GM19395 (cell line): ENCODE measurements around the gene SAP25.
"Not testable (repeated sequence)": the region's sequence is repeated elsewhere in the genome, so short reads cannot be mapped to it uniquely, and the experiment has no call there.

Experiments
- ATAC-seq: cut with Tn5 transposase; IDR thresholded peaks from one replicate; pipeline ENCODE4 v1.9.1; 2021; ENCODE audit warnings: mild to moderate bottlenecking, moderate library complexity; ENCODE audit not compliant: unreplicated experiment

SAP25 gene

GRCh38 chr7:100538654-100539435 is 34.9 kb downstream of the SAP25 start, which contains the start of gene AGFG2:
TSS of gene AGFG2 (plus strand) at chr7:100539203. CDS start at chr7:100539347, 144 bp downstream.
- ATAC-seq = peak; percentile 93

GRCh38 chr7:100538348-100538653 is 35.4 kb downstream of the SAP25 start:
- ATAC-seq = no peak

- not testable (repeated sequence) for ATAC-seq
Observed at GRCh38 chr7:100536695-100537094, 37.0 kb downstream of the SAP25 start.

- not testable (repeated sequence) for ATAC-seq
Observed at GRCh38 chr7:100535982-100536381, 37.7 kb downstream of the SAP25 start.

DNA sequence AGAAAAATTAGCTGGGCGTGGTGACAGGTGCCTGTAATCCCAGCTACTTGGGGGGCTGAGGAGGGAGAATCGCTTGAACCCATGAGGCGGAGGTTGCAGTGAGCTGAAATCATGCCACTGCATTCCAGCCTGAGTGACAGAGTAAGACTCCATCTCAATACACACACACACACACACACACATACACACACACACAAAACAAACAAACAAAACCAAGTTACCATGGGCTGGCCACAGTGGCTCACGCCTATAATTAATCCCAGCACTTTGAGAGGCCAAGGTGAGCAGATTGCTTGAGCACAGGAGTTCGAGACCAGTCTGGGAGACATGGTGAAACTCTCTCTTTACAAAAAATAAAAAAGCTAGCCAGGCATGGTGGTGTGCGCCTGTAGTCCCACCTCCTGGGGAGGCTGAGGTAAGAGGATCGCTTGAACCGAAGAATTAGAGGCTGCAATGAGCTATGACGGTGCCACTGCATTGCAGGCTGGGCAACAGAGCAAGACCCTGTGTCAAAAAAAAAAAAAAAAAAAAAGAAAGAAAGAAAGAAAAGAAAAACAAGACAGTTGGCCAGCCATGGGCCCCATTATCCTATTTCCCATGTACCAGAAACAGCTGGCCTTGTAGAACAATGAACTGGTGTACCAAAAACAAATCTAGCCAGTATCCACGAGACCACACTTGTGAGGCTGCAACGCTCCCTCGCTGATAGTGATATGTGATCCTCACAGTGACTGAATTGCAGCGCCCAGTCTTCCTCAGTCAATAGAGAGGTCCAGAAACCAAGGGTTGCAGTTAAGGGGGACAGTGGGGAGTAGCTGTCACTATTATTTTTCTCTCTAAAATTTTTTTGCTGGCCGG is 41.3 kb downstream of the SAP25 start:
- no peak for ATAC-seq

- not testable (repeated sequence) for ATAC-seq
Observed at GRCh38 chr7:100528108-100528866, 45.4 kb downstream of the SAP25 start.

DNA sequence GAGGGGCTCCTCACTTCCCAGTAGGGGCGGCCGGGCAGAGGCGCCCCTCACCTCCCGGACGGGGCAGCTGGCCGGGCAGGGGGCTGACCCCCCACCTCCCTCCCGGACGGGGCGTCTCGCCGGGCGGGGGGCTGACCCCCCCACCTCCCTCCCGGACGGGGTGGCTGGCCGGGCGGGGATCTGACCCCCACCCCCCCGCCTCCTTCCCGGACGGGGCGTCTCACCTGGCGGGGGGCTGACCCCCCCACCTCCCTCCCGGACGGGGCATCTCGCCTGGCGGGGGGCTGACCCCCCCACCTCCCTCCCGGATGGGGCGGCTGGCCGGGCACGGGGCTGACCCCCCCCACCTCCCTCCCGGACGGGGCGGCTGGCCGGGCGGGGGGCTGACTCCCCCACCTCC is 50.5 kb downstream of the SAP25 start:
- not testable (repeated sequence) for ATAC-seq
